B cell (primary cell): ENCODE measurements around the gene NR4A1. TPM values are rescaled to one million over a fixed set of nuclear protein-coding genes. Genes with fewer than 3 reads are reported as not detected.
A peak's percentile ranks its signal among the peaks of the same experiment; 100 is the strongest.

ENCODE experiments used
- ATAC-seq: fragments of 200-7000 bp; cut with Tn5 transposase; one replicate; pipeline ENCODE4 v1.10.0; 2021; ENCODE audit warnings: low read depth, mild to moderate bottlenecking, moderate number of reproducible peaks, moderate library complexity
- CTCF ChIA-PET: fragments of 350-600 bp; sonication (Branson Sonifier 250); formaldehyde crosslinking; loops from one replicate; lab custom pipeline; 2021; ENCODE audit warnings: antibody characterized with exemption, inconsistent platforms; lab: Charles Lee
- POLR2A ChIA-PET: fragments of 350-600 bp; sonication (Branson Sonifier 250); formaldehyde crosslinking; loops from one replicate; lab custom pipeline; 2021; ENCODE audit warnings: antibody characterized with exemption; lab: Charles Lee
- DNase-seq: peaks from one replicate; pipeline ENCODE4 v3.0.0; 2013
- H2AFZ ChIP-seq: 2 replicates; pipeline ENCODE4 v1.6.1; 2012; ENCODE audit warnings: mild to moderate bottlenecking, low read depth, low read length; ENCODE audit not compliant: insufficient read depth, poor library complexity, severe bottlenecking
- H3K27ac ChIP-seq, 2 donors: 1 replicate in 1 of 2; 2 replicates in 1 of 2; pipeline ENCODE4 v1.5.1; 2012 to 2013; ENCODE audit warnings: low read length in 2 of 2, mild to moderate bottlenecking in 2 of 2, moderate library complexity in 1 of 2
- H3K27me3 ChIP-seq, 4 experiments: fragments of 200-600 bp in 1 of 4; sonication (generic) in 1 of 4; replicated peaks in 1 of 4; 1 replicate in 2 of 4; 2 replicates in 2 of 4; pipeline versions ENCODE4 v1.6.1 to v1.7.0; 2013 to 2016; ENCODE audit warnings: low read length in 3 of 4, mild to moderate bottlenecking in 2 of 4, mixed read lengths in 1 of 4, moderate library complexity in 1 of 4; ENCODE audit not compliant: insufficient read depth in 4 of 4, control insufficient read depth in 3 of 4; ENCODE audit errors: control extremely low read depth in 1 of 4
- H3K36me3 ChIP-seq, 2 experiments: replicated peaks in 1 of 2; 1 replicate in 1 of 2; 2 replicates in 1 of 2; pipeline versions ENCODE4 v1.6.1 to v1.7.1; 2013; ENCODE audit warnings: low read length in 1 of 2; ENCODE audit not compliant: insufficient read depth in 2 of 2, control insufficient read depth in 1 of 2; ENCODE audit errors: control extremely low read depth in 1 of 2, extremely low read depth in 1 of 2
- H3K4me1 ChIP-seq, 2 donors: fragments of 200-600 bp in 1 of 2; sonication (generic) in 1 of 2; 1 replicate in 1 of 2; 2 replicates in 1 of 2; pipeline versions ENCODE4 v1.5.1 to v1.6.1; 2013 to 2017; ENCODE audit warnings: low read length in 2 of 2; ENCODE audit not compliant: control insufficient read depth in 2 of 2, insufficient read depth in 2 of 2
- H3K4me2 ChIP-seq: replicated peaks from 2 replicates; pipeline ENCODE3; 2012; ENCODE audit warnings: mild to moderate bottlenecking, low read depth, low read length; ENCODE audit not compliant: poor library complexity, severe bottlenecking
- H3K4me3 ChIP-seq, 5 experiments: fragments of 200-600 bp in 1 of 5; sonication (generic) in 1 of 5; 1 replicate in 3 of 5; 2 replicates in 2 of 5; pipeline versions ENCODE4 v1.5.1 to v1.7.0; 2011 to 2016; ENCODE audit warnings: low read length in 4 of 5, mild to moderate bottlenecking in 4 of 5, low read depth in 2 of 5, control low read depth in 1 of 5, moderate library complexity in 1 of 5; ENCODE audit not compliant: insufficient read depth in 1 of 5; ENCODE audit errors: control extremely low read depth in 1 of 5, extremely low read depth in 1 of 5
- H3K79me2 ChIP-seq: fragments of 200-600 bp; sonication (generic); one replicate; pipeline ENCODE4 v1.6.0; 2016; ENCODE audit warnings: low read length; ENCODE audit not compliant: control insufficient read depth, insufficient read depth
- H3K9ac ChIP-seq: fragments of 200-600 bp; sonication (generic); 2 replicates; pipeline ENCODE4 v1.6.1; 2017; ENCODE audit warnings: mild to moderate bottlenecking, low read length, moderate library complexity
- H3K9me3 ChIP-seq, 3 donors: one replicate each; pipeline versions ENCODE4 v1.6.1 to v1.7.1; 2013; ENCODE audit warnings: low read length in 2 of 3; ENCODE audit not compliant: control insufficient read depth in 2 of 3, insufficient read depth in 1 of 3; ENCODE audit errors: control extremely low read depth in 1 of 3
- H4K20me1 ChIP-seq: 2 replicates; pipeline ENCODE4 v1.6.0; 2012; ENCODE audit warnings: mild to moderate bottlenecking, low read length; ENCODE audit not compliant: insufficient read depth, control insufficient read depth, poor library complexity, severe bottlenecking
- H3K27ac Mint-ChIP-seq: one replicate; pipeline ENCODE4 v1.8.0; 2021; ENCODE audit warnings: mixed read lengths
- H3K27me3 Mint-ChIP-seq: one replicate; pipeline ENCODE4 v1.8.0; 2021; ENCODE audit warnings: mixed read lengths
- H3K4me1 Mint-ChIP-seq: one replicate; pipeline ENCODE4 v1.8.0; 2021; ENCODE audit warnings: mixed read lengths
- H3K4me3 Mint-ChIP-seq: one replicate; pipeline ENCODE4 v1.8.0; 2021; ENCODE audit warnings: mixed read lengths
- H3K9me3 Mint-ChIP-seq: one replicate; pipeline ENCODE4 v1.8.0; 2022; ENCODE audit warnings: mixed read lengths; ENCODE audit not compliant: insufficient read depth
- CTCF ChIP-seq: fragments of 200-600 bp; IDR thresholded peaks from one replicate; pipeline ENCODE4 v1.8.0; 2022; ENCODE audit warnings: antibody characterized with exemption, mild to moderate bottlenecking
- EZH2 ChIP-seq: IDR thresholded peaks from 2 replicates; pipeline ENCODE4 v1.6.1; 2012; ENCODE audit warnings: borderline replicate concordance, low read depth, mild to moderate bottlenecking, moderate library complexity, low read length; ENCODE audit not compliant: insufficient read depth, poor library complexity, severe bottlenecking
- WGBS: methylation state at CpG from one replicate; pipeline ENCODE4 v1.1.5; 2013; ENCODE audit warnings: missing lambda C conversion rate; ENCODE audit not compliant: insufficient coverage; 5-methylcytosine and 5-hydroxymethylcytosine counted together
- intact Hi-C: fragments of 100-400 bp; cut with micrococcal nuclease; formaldehyde crosslinking; loops from one replicate; pipeline ENCODE4 v1.10.0; 2022
- polyA plus RNA-seq: library from polyadenylated mRNA; depleted of rRNA; stranded (reverse); fragments of >200 nt; gene quantifications from 2 replicates; pipeline ENCODE4 v1.2.3, GENCODE V29; 2012
- total RNA-seq, 2 donors: library from RNA; stranded (reverse); fragments of 120-200 nt in 1 of 2; gene quantifications; 1 replicate in 1 of 2; 2 replicates in 1 of 2; pipeline versions ENCODE4 v1.2.3 to v1.2.4, GENCODE V29; 2013 to 2022

The NR4A1 gene
- total and polyA plus RNA-seq, 2 donors (not counting 1 experiment from before 2014, with no cell fraction given): 43.2 to 470 TPM

GRCh38 chr12:52054231-52054832 is 3.1 kb downstream of the NR4A1 start:
- no peak overlapping the region for H3K4me2 ChIP-seq
- H3K27ac ChIP-seq: no peak overlapping the region
- peaks cover 22 to 34% of the 10 kb centered on the region in 2 donors for H3K4me1 ChIP-seq
- peaks cover 5% of the 10 kb centered on the region for H3K79me2 ChIP-seq
- no peaks in the 10 kb centered on the region for H3K9me3 ChIP-seq
- H3K9me3 Mint-ChIP-seq: no peaks in the 10 kb centered on the region
- ChIA-PET CTCF (interaction anchor here (1.0 to 1.4 kb wide), 5 partner anchors 14 to 51 kb away, joined by 3 to 11 read pairs (median 4); no protein-coding TSS in a partner anchor), POLR2A (no interaction called here)
- peaks cover 39% of the 10 kb centered on the region for H4K20me1 ChIP-seq
- H3K4me1 Mint-ChIP-seq: peaks cover 39% of the 10 kb centered on the region
- TF ChIP-seq EZH2: no peak
- no peak for TF ChIP-seq CTCF
- peak overlapping the region; percentile 15 for H3K27ac Mint-ChIP-seq
- ATAC-seq (no peak), DNase-seq (no peak)
- H3K36me3 ChIP-seq: peaks cover 0 to 32% of the 10 kb centered on the region in 2 experiments
- no peaks in the 10 kb centered on the region for H3K27me3 ChIP-seq
- no peak overlapping the region for H2AFZ ChIP-seq
- no peak overlapping the region for H3K9ac ChIP-seq
- no peaks in the 10 kb centered on the region for H3K27me3 Mint-ChIP-seq
- no peak overlapping the region for H3K4me3 ChIP-seq
- 93% methylated on average over 21 of the region's 21 CpGs for WGBS
- peak overlapping the region; percentile 15 for H3K4me3 Mint-ChIP-seq
- intact Hi-C loops: no loop called here
